Raji (cell line): Measurements from ENCODE around the gene TXNL4B.

Source experiments
- POLR2A ChIP-seq: IDR thresholded peaks from 2 replicates; pipeline ENCODE4 v1.6.1; 2011; ENCODE audit warnings: low read depth, low read length, control low read depth; ENCODE audit not compliant: insufficient read depth

The TXNL4B gene

DNA sequence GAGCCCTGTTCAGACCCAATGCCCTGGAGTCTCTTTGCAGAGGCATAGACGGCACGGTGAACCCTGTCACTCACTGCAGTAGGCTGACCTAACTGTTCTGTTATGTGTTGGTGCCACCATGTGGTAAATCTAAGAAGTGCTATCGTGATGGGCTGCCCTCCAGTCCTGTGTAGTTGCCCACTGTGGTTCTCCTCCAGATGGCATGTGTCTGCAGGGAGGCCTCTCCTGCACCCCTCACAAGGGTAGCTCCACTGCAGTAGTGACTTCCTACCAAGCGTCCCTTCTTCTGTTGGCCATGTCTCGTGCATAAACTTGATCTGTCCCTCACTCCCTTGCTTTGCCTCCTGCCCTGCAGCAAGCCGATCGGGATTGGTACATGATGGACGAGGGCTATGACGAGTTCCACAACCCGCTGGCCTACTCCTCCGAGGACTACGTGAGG, 6.0 kb upstream of the TXNL4B start:
- TF ChIP-seq POLR2A = no peak

DNA sequence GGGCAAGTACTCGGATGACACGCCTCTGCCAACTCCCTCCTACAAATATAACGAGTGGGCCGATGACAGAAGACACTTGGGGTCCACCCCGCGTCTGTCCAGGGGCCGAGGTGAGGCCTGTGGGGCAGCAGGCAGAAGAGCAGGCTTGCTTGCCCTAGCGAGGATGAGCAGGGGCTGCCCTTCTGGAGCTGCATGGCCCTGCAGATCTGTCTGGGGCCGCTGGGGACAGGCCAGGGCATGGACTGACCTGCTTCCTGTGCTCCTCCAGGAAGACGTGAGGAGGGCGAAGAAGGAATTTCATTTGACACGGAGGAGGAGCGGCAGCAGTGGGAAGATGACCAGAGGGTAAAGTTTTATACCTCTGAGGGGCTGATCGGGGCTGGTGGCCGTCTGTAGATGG, 5.5 kb upstream of the TXNL4B start:
- no peak for TF ChIP-seq POLR2A

- TF ChIP-seq POLR2A = no peak
These were observed 818 bp upstream of the TXNL4B start for GRCh38 chr16:72094266-72094610.

GRCh38 chr16:72092832-72093447, 480 bp downstream of the TXNL4B start:
- TF ChIP-seq POLR2A = no peak

DNA sequence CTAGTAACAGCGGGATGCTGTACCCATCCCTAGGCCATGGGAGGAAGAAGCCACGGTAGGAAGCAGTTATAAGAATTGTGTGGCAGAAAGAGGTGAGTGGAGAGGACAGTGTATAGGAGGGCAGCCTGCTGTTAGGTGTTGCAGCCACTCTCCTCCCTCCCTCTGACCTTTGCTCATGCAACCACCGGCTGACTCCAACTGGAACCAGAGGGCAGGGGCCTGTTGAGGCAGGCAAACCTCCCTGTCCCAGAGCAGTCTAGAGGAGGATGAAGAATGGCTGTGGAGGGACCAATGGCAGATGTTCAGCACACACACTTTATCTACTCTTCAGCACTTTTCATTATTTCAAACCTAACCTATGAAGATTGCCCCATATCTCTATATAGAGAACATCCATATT, 2.2 kb downstream of the TXNL4B start:
- no peak for TF ChIP-seq POLR2A

DNA sequence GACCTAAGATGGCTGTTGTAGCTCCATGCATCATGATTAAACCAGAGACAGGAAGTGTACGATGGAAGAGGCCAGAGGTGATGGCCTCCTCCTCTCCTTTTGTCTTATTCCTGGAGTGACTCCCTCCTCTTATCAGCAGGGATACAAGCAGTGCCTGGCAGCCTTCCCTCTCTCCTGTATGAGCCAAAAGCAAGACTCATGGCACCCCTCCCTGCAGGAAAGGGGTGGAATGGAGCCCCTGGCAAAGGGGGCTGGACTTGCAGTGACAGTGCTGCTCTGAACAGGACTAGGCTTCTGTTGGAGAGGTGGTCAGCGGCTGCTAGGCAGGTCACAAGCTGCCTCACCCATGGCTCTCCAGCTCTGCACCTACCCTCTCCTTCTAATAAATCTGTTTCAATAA, 8.4 kb downstream of the TXNL4B start:
- TF ChIP-seq POLR2A = no peak

DNA sequence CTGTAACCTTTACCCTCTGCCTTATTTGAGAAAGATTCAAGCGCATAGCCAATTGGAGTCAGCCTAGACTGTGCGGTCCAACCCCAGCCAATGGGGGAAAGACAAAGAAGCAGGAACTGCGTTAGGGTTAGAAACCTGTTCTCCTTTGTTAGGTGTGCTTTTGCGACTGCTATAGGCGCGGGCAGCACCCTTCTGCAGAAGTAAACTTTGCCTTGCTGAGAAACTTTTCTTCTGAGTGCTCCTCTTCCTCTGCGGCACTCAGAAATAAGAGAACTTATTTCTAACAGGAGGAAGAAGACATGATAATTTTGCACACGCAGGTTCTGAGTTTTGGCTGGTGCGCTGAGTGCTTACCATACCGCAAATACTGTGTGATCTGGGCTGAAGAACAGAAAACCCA, 9.0 kb downstream of the TXNL4B start:
- TF ChIP-seq POLR2A = no peak

- no peak for TF ChIP-seq POLR2A
These were observed 9.5 kb downstream of the TXNL4B start for GRCh38 chr16:72083778-72084404.

GRCh38 chr16:72073560-72074230, 19.7 kb downstream of the TXNL4B start:
- TF ChIP-seq POLR2A = no peak

- TF ChIP-seq POLR2A = no peak
These were observed 20.7 kb downstream of the TXNL4B start for GRCh38 chr16:72072514-72073342.

- TF ChIP-seq POLR2A = no peak
These were observed 24.5 kb downstream of the TXNL4B start for GRCh38 chr16:72068930-72069329.

GRCh38 chr16:72066747-72067146, 26.7 kb downstream of the TXNL4B start:
- TF ChIP-seq POLR2A = no peak

- no peak for TF ChIP-seq POLR2A
These were observed 29.0 kb downstream of the TXNL4B start for GRCh38 chr16:72064361-72064894.

DNA sequence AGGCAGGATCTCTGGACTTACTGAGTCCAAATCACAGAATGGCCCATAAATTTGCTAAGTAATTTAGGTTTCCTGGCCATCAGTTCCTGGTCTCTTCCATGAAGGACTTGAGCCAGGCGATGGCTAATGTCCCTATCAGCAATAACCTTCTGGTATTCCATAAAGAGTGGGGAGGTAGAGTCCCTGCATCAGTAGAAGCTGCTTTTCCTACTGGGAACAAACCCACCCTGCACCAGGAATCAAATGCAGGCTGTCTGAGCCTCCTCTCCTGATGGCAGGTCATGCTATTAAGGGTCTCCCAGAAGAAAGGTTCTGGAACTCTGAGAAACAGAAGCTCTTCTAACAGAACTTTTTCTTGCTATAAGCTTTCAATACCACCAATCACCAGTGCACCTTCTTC, 31.9 kb downstream of the TXNL4B start:
- no peak for TF ChIP-seq POLR2A

DNA sequence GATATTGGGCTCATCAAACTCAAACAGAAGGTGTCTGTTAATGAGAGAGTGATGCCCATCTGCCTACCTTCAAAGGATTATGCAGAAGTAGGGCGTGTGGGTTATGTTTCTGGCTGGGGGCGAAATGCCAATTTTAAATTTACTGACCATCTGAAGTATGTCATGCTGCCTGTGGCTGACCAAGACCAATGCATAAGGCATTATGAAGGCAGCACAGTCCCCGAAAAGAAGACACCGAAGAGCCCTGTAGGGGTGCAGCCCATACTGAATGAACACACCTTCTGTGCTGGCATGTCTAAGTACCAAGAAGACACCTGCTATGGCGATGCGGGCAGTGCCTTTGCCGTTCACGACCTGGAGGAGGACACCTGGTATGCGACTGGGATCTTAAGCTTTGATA, 33.0 kb downstream of the TXNL4B start:
- TF ChIP-seq POLR2A = no peak
